Liver (tissue), 9 donors: ENCODE data around the gene CDH23. TPM values are rescaled to one million over a fixed set of nuclear protein-coding genes. Genes with fewer than 3 reads are reported as not detected.

ENCODE experiments used
- DNase-seq: peaks from one replicate; pipeline ENCODE4 v3.0.0-alpha.2; 2017; ENCODE audit warnings: low spot score
- H3K27ac ChIP-seq, 2 donors: one replicate each; pipeline ENCODE4 v1.7.0; 2013; ENCODE audit warnings: inconsistent platforms in 2 of 2, low read length in 2 of 2, control low read depth in 1 of 2, low read depth in 1 of 2, mild to moderate bottlenecking in 1 of 2
- H3K27me3 ChIP-seq, 4 donors: one replicate each; pipeline versions ENCODE4 v1.6.1 to v1.7.0; 2013; ENCODE audit warnings: low read length in 3 of 4, inconsistent platforms in 1 of 4, mild to moderate bottlenecking in 1 of 4, moderate library complexity in 1 of 4; ENCODE audit not compliant: control insufficient read depth in 4 of 4, insufficient read depth in 4 of 4
- H3K36me3 ChIP-seq, 4 donors: one replicate each; pipeline versions ENCODE4 v1.6.1 to v1.7.0; 2013; ENCODE audit warnings: low read length in 3 of 4, mild to moderate bottlenecking in 3 of 4, low read depth in 1 of 4, moderate library complexity in 1 of 4; ENCODE audit not compliant: control insufficient read depth in 4 of 4, insufficient read depth in 3 of 4
- H3K4me1 ChIP-seq, 4 donors: one replicate each; pipeline versions ENCODE4 v1.6.1 to v1.7.0; 2013; ENCODE audit warnings: low read length in 3 of 4, mild to moderate bottlenecking in 3 of 4, moderate library complexity in 1 of 4; ENCODE audit not compliant: control insufficient read depth in 4 of 4, insufficient read depth in 4 of 4
- H3K4me3 ChIP-seq, 3 donors: one replicate each; pipeline versions ENCODE4 v1.6.1 to v1.7.0; 2013; ENCODE audit warnings: low read length in 3 of 3, control low read depth in 1 of 3, low read depth in 1 of 3, mild to moderate bottlenecking in 1 of 3
- H3K9ac ChIP-seq, 2 donors: one replicate each; pipeline ENCODE4 v1.7.0; 2013; ENCODE audit warnings: low read length in 2 of 2, mild to moderate bottlenecking in 2 of 2, moderate library complexity in 2 of 2, control low read depth in 1 of 2, low read depth in 1 of 2
- H3K9me3 ChIP-seq, 4 donors: one replicate each; pipeline versions ENCODE4 v1.6.1 to v1.7.0; 2013; ENCODE audit warnings: low read length in 3 of 4; ENCODE audit not compliant: control insufficient read depth in 4 of 4
- EGR1 ChIP-seq, 2 donors: IDR thresholded peaks; 2 replicates each; pipeline ENCODE4 v1.6.1; 2016 to 2018; ENCODE audit warnings: antibody characterized with exemption in 2 of 2, low read depth in 2 of 2
- FOXA1 ChIP-seq: IDR thresholded peaks from 2 replicates; pipeline ENCODE4 v1.6.1; 2016; ENCODE audit warnings: antibody characterized with exemption
- FOXA2 ChIP-seq: IDR thresholded peaks from 2 replicates; pipeline ENCODE4 v1.6.1; 2016; ENCODE audit warnings: antibody characterized with exemption
- GABPA ChIP-seq, 2 donors: IDR thresholded peaks in 1 of 2; conservative IDR thresholded peaks in 1 of 2; 2 replicates each; pipeline ENCODE4 v1.6.1; 2016; ENCODE audit warnings: antibody characterized with exemption in 2 of 2, mild to moderate bottlenecking in 1 of 2, moderate library complexity in 1 of 2
- HNF4A ChIP-seq, 2 donors: conservative IDR thresholded peaks; 2 replicates each; pipeline ENCODE4 v1.6.1; 2016; ENCODE audit warnings: antibody characterized with exemption in 2 of 2, mild to moderate bottlenecking in 2 of 2
- HNF4G ChIP-seq: IDR thresholded peaks from 2 replicates; pipeline ENCODE4 v1.6.1; 2016; ENCODE audit warnings: antibody characterized with exemption
- JUND ChIP-seq, 2 donors: IDR thresholded peaks; 2 replicates each; pipeline ENCODE4 v1.6.1; 2016; ENCODE audit warnings: antibody characterized with exemption in 2 of 2
- NR2F2 ChIP-seq: IDR thresholded peaks from 2 replicates; pipeline ENCODE4 v1.6.1; 2016; ENCODE audit warnings: antibody characterized with exemption
- RAD21 ChIP-seq, 2 donors: IDR thresholded peaks; 2 replicates each; pipeline ENCODE4 v1.6.1; 2016; ENCODE audit warnings: antibody characterized with exemption in 2 of 2, mild to moderate bottlenecking in 2 of 2
- RXRA ChIP-seq, 2 donors: IDR thresholded peaks; 2 replicates each; pipeline ENCODE4 v1.6.1; 2017 to 2018; ENCODE audit warnings: antibody characterized with exemption in 2 of 2, mild to moderate bottlenecking in 1 of 2
- SP1 ChIP-seq: IDR thresholded peaks from 2 replicates; pipeline ENCODE4 v1.6.1; 2018; ENCODE audit warnings: antibody characterized with exemption, mild to moderate bottlenecking
- TAF1 ChIP-seq: conservative IDR thresholded peaks from 2 replicates; pipeline ENCODE4 v1.6.1; 2016; ENCODE audit warnings: antibody characterized with exemption, mild to moderate bottlenecking
- YY1 ChIP-seq: IDR thresholded peaks from 2 replicates; pipeline ENCODE4 v1.6.1; 2016; ENCODE audit warnings: antibody characterized with exemption, mild to moderate bottlenecking
- WGBS: extraction: QIAGEN DNeasy Blood & Tissue Kit; methylation state at CpG from one replicate; pipeline ENCODE4 v1.1.7; 2013; 5-methylcytosine and 5-hydroxymethylcytosine counted together
- polyA plus RNA-seq, 2 donors: library from polyadenylated mRNA; stranded (reverse) in 1 of 2; unstranded in 1 of 2; fragments of 200-250 nt in 1 of 2; fragments of >200 nt in 1 of 2; fragmentation: Nextera tagmentation in 1 of 2; extraction: Ambion mirVana in 1 of 2; gene quantifications; one replicate each; pipeline versions ENCODE4 v1.2.1 to v1.2.3, GENCODE V29; 2013 to 2015
- total RNA-seq, 2 donors: library from RNA; depleted of rRNA; stranded (reverse); fragments of >200 nt; gene quantifications; one replicate each; pipeline ENCODE4 v1.2.3, GENCODE V29; 2014
- TF ChIP-seq, protein P1 (sequence below): IDR thresholded peaks from 2 replicates; pipeline ENCODE4 v1.6.1; 2016; ENCODE audit warnings: antibody characterized with exemption
- TF ChIP-seq, protein P2 (sequence below): IDR thresholded peaks from 2 replicates; pipeline ENCODE4 v1.6.1; 2016; ENCODE audit warnings: antibody characterized with exemption
- TF ChIP-seq, protein P3 (sequence below): IDR thresholded peaks from 2 replicates; pipeline ENCODE4 v1.6.1; 2016; ENCODE audit warnings: antibody characterized with exemption, mild to moderate bottlenecking
- TF ChIP-seq, protein P4 (sequence below): fragments of 150-350 bp; IDR thresholded peaks from 2 replicates; pipeline ENCODE4 v1.5.1; 2017; ENCODE audit warnings: improper control_type of control experiment, low read depth, low read length; ENCODE audit not compliant: missing input control
- TF ChIP-seq, protein P5 (sequence below): IDR thresholded peaks from 2 replicates; pipeline ENCODE4 v1.6.1; 2016; ENCODE audit warnings: antibody characterized with exemption
- donor health status: healthy.
- donor health status: healthy.
- donor health status: healthy.
- donor health status: healthy.
- donor health status: healthy.

Gene CDH23
- total and polyA plus RNA-seq, 4 donors = 1.5 to 4.7 (median 3.4) TPM

DNA sequence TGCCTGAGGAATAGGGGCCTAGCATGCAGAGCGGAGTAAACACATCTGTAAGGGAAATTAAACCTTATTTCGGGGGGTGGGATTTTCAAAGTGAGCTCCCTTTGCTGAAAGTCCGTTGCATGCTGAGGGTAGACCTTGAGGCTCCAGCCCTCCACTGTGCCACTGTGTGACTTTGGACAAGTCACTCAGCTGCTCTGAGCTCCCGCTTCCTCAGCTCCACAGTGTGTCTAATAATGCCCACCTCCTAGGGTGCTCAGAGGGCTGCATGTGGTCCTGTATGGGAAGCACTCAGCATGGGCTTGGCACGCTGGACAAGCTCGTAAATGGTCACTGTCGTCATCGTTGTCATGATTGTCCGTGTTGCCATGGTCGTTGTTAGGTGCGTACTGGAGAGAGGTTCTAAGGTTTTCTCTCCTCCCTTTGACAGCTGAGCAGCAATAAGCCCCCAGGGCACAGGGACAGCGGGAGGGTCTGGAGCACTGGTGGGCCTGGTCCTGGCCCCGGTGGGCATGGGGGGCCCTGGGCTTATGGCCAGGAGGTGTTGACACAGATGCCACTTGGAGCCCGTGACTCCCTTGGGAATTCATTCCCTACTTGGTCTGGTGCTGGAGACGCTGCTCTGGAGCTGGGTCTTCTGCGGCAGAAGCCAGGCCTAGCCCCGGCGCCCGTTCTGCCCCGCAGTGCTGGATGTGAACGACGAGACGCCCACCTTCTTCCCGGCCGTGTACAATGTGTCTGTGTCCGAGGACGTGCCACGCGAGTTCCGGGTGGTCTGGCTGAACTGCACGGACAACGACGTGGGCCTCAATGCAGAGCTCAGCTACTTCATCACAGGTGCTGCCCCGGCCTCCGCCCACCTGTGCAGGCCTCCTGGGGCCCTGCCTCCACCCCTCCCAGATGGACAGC is 309.7 kb downstream of the CDH23 start:
- no peak overlapping the region for H3K9ac ChIP-seq
- WGBS = 94% methylated on average over 35 of the region's 35 CpGs
- DNase-seq = no peak

More for the DNA sequence above, 309.7 kb downstream of the CDH23 start:
- no peaks in the 10 kb centered on the region for H3K27me3 ChIP-seq
- no peaks in the 10 kb centered on the region for H3K36me3 ChIP-seq
- H3K27ac ChIP-seq = no peak overlapping the region
- TF ChIP-seq, protein P1, sequence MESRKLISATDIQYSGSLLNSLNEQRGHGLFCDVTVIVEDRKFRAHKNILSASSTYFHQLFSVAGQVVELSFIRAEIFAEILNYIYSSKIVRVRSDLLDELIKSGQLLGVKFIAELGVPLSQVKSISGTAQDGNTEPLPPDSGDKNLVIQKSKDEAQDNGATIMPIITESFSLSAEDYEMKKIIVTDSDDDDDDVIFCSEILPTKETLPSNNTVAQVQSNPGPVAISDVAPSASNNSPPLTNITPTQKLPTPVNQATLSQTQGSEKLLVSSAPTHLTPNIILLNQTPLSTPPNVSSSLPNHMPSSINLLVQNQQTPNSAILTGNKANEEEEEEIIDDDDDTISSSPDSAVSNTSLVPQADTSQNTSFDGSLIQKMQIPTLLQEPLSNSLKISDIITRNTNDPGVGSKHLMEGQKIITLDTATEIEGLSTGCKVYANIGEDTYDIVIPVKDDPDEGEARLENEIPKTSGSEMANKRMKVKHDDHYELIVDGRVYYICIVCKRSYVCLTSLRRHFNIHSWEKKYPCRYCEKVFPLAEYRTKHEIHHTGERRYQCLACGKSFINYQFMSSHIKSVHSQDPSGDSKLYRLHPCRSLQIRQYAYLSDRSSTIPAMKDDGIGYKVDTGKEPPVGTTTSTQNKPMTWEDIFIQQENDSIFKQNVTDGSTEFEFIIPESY = no peak
- TF ChIP-seq, protein P2, sequence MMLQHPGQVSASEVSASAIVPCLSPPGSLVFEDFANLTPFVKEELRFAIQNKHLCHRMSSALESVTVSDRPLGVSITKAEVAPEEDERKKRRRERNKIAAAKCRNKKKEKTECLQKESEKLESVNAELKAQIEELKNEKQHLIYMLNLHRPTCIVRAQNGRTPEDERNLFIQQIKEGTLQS = no peak
- TF ChIP-seq HNF4A (conservative IDR thresholded peaks at IDR 0.05) (no peak), HNF4G (no peak), FOXA2 (no peak), YY1 (no peak), JUND (IDR thresholded peaks at IDR 0.05) (no peak), EGR1 (IDR thresholded peaks at IDR 0.05; ENCODE audit: low read depth in 2 of 2) (no peak), NR2F2 (no peak), GABPA (IDR thresholded peaks at IDR 0.05 in 1 of 2, conservative IDR thresholded peaks at IDR 0.05 in 1 of 2) (no peak), SP1 (no peak), RAD21 (IDR thresholded peaks at IDR 0.05) (no peak), FOXA1 (no peak), TAF1 (no peak), RXRA (IDR thresholded peaks at IDR 0.05) (no peak)
- TF ChIP-seq, protein P3, sequence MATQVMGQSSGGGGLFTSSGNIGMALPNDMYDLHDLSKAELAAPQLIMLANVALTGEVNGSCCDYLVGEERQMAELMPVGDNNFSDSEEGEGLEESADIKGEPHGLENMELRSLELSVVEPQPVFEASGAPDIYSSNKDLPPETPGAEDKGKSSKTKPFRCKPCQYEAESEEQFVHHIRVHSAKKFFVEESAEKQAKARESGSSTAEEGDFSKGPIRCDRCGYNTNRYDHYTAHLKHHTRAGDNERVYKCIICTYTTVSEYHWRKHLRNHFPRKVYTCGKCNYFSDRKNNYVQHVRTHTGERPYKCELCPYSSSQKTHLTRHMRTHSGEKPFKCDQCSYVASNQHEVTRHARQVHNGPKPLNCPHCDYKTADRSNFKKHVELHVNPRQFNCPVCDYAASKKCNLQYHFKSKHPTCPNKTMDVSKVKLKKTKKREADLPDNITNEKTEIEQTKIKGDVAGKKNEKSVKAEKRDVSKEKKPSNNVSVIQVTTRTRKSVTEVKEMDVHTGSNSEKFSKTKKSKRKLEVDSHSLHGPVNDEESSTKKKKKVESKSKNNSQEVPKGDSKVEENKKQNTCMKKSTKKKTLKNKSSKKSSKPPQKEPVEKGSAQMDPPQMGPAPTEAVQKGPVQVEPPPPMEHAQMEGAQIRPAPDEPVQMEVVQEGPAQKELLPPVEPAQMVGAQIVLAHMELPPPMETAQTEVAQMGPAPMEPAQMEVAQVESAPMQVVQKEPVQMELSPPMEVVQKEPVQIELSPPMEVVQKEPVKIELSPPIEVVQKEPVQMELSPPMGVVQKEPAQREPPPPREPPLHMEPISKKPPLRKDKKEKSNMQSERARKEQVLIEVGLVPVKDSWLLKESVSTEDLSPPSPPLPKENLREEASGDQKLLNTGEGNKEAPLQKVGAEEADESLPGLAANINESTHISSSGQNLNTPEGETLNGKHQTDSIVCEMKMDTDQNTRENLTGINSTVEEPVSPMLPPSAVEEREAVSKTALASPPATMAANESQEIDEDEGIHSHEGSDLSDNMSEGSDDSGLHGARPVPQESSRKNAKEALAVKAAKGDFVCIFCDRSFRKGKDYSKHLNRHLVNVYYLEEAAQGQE = no peak
- TF ChIP-seq, protein P4, sequence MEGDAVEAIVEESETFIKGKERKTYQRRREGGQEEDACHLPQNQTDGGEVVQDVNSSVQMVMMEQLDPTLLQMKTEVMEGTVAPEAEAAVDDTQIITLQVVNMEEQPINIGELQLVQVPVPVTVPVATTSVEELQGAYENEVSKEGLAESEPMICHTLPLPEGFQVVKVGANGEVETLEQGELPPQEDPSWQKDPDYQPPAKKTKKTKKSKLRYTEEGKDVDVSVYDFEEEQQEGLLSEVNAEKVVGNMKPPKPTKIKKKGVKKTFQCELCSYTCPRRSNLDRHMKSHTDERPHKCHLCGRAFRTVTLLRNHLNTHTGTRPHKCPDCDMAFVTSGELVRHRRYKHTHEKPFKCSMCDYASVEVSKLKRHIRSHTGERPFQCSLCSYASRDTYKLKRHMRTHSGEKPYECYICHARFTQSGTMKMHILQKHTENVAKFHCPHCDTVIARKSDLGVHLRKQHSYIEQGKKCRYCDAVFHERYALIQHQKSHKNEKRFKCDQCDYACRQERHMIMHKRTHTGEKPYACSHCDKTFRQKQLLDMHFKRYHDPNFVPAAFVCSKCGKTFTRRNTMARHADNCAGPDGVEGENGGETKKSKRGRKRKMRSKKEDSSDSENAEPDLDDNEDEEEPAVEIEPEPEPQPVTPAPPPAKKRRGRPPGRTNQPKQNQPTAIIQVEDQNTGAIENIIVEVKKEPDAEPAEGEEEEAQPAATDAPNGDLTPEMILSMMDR = no peak
- TF ChIP-seq, protein P5, sequence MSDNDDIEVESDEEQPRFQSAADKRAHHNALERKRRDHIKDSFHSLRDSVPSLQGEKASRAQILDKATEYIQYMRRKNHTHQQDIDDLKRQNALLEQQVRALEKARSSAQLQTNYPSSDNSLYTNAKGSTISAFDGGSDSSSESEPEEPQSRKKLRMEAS = no peak
- H3K4me3 ChIP-seq = no peak overlapping the region
- H3K9me3 ChIP-seq = no peaks in the 10 kb centered on the region
- peaks cover 0 to 7% (median 0%) of the 10 kb centered on the region in 4 donors for H3K4me1 ChIP-seq
